Neural crest cell (in vitro differentiated cells): ENCODE measurements around the gene COIL. TPM values are rescaled to one million over a fixed set of nuclear protein-coding genes. Genes with fewer than 3 reads are reported as not detected.

ENCODE experiments used
- DNase-seq: peaks from one replicate; pipeline ENCODE4 v3.0.0; 2021; ENCODE audit warnings: low read depth, mixed read lengths, low spot score
- H3K27ac Mint-ChIP-seq: one replicate; pipeline ENCODE4 v1.8.0; 2021; ENCODE audit warnings: mild to moderate bottlenecking, mixed read lengths; ENCODE audit not compliant: unreplicated experiment
- H3K27me3 Mint-ChIP-seq: 2 replicates; pipeline ENCODE4 v1.8.0; 2021; ENCODE audit warnings: low read depth, mild to moderate bottlenecking, mixed read lengths
- H3K36me3 Mint-ChIP-seq: 2 replicates; pipeline ENCODE4 v1.8.0; 2021; ENCODE audit warnings: low read depth, mild to moderate bottlenecking, mixed read lengths
- H3K4me1 Mint-ChIP-seq: 2 replicates; pipeline ENCODE4 v1.8.0; 2021; ENCODE audit warnings: mixed read lengths
- H3K4me3 Mint-ChIP-seq: one replicate; pipeline ENCODE4 v1.8.0; 2021; ENCODE audit warnings: mild to moderate bottlenecking, mixed read lengths
- H3K9me3 Mint-ChIP-seq: 2 replicates; pipeline ENCODE4 v1.8.0; 2021; ENCODE audit warnings: mixed read lengths
- total RNA-seq: library from RNA; stranded (reverse); gene quantifications from 2 replicates; pipeline ENCODE4 v1.2.1, GENCODE V29; 2021
- TF ChIP-seq, protein P1 (sequence below): fragments of 200-600 bp; sonication (generic); conservative IDR thresholded peaks from 2 replicates; pipeline ENCODE4 v1.5.0; 2021; ENCODE audit warnings: antibody characterized with exemption, mild to moderate bottlenecking

COIL gene
- total RNA-seq, 1 donor from 2014 or later = 24.1 TPM

DNA sequence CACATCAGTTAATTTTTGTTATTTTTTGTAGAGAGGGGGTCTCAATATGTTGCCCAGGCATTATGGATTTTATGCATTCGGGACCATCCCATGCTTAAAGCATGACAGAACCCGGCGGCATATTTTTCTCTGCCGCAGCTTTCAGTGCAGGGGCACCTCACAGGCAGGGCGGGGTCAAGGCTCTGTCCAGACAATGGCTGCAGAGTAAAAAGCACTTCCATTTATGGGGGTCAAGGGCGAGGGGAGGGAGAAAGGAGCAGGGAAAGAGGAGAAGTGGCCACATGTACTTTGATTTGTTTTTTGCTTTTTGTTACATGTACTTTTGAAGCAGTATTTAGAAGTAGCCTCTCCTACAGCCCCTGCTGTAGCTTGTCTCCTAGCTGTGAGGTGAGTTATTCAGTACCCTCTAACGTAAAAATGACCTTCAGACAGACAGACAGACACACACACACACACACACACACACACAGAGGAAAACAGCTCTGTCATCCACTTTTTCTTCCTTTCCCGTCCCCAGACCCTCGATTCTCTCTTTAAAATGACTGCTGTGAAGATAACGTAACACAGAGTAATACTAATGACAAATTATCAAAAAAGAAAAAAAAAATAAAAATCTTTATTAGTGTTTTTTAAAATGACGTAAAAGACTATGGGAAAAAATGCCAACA is 16.2 kb upstream of the COIL start:
- H3K4me3 Mint-ChIP-seq = peak overlapping the region; percentile 83
- no peak for DNase-seq
- H3K27me3 Mint-ChIP-seq = peaks cover 22% of the 10 kb centered on the region
- TF ChIP-seq, protein P1, sequence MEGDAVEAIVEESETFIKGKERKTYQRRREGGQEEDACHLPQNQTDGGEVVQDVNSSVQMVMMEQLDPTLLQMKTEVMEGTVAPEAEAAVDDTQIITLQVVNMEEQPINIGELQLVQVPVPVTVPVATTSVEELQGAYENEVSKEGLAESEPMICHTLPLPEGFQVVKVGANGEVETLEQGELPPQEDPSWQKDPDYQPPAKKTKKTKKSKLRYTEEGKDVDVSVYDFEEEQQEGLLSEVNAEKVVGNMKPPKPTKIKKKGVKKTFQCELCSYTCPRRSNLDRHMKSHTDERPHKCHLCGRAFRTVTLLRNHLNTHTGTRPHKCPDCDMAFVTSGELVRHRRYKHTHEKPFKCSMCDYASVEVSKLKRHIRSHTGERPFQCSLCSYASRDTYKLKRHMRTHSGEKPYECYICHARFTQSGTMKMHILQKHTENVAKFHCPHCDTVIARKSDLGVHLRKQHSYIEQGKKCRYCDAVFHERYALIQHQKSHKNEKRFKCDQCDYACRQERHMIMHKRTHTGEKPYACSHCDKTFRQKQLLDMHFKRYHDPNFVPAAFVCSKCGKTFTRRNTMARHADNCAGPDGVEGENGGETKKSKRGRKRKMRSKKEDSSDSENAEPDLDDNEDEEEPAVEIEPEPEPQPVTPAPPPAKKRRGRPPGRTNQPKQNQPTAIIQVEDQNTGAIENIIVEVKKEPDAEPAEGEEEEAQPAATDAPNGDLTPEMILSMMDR = no peak
- peaks cover 2% of the 10 kb centered on the region for H3K9me3 Mint-ChIP-seq
- peaks cover 28% of the 10 kb centered on the region for H3K4me1 Mint-ChIP-seq
- H3K27ac Mint-ChIP-seq = no peak overlapping the region
- H3K36me3 Mint-ChIP-seq = no peaks in the 10 kb centered on the region

DNA sequence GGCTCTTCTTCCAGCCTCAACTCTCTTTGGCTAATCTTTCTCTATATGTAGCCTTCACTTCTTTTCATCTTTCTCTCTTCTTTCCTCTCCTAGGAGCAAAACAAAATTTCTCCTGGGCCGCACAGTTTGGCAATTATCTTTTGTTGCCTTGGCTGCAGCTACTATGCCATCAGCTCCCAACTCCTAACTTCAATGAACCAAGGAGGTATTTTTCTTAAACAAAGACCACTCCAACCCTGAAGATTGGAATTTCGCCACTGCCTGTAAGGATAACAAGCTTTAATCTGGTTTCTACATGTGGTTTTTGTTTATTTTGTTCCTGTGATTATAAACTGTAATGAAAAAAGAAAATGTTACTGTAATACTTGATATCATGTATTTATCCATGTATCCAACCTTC is 14.8 kb upstream of the COIL start:
- no peak overlapping the region for H3K27ac Mint-ChIP-seq
- H3K36me3 Mint-ChIP-seq = no peaks in the 10 kb centered on the region
- H3K4me1 Mint-ChIP-seq = peaks cover 26% of the 10 kb centered on the region
- no peak for DNase-seq
- H3K9me3 Mint-ChIP-seq = peaks cover 9% of the 10 kb centered on the region
- no peak overlapping the region for H3K4me3 Mint-ChIP-seq
- peaks cover 22% of the 10 kb centered on the region for H3K27me3 Mint-ChIP-seq
- TF ChIP-seq, protein P1 = no peak

DNA sequence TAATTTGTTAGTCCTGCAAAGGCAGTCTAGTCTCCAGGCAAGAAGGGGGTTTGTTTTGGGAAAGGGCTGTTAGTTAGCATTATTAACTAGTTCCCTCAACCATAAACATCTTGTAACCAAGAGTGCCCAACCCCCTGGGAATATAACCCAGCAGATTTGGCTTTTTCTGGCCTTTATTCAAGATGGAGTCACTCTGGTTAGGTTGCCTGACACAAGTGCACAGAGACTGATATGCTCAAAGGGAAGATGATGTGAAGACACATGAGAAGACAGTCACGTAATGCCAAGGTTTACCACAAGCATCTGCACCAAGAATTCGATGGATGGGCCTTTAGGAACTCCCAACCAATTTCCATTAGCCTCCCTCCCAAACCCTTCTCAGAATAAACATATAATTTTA is 13.2 kb upstream of the COIL start:
- Mint-ChIP-seq H3K27ac (no peak overlapping the region), H3K9me3 (peaks cover 9% of the 10 kb centered on the region), H3K4me3 (no peak overlapping the region), H3K27me3 (peaks cover 22% of the 10 kb centered on the region), H3K36me3 (no peaks in the 10 kb centered on the region), H3K4me1 (peaks cover 22% of the 10 kb centered on the region)
- no peak for DNase-seq
- TF ChIP-seq, protein P1 = no peak

DNA sequence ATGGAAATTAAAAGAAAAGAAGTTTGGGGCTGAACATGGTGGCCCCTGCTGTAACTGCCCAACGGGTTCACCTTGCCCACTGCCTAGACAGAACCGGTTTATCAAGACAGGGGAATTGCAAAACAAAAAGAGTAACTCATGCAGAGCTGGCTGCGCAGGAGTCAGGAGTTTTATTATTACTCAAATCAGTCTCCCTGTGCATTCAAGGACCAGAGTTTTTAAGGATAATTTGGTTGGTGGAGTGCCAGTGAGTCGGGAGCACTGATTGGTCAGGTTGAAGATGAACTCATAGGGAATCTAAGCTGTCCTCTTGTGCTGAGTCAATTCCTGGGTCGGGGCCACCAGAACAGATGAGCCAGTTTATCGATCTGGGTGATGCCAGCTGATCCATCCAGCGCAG is 12.7 kb upstream of the COIL start:
- Mint-ChIP-seq H3K27ac (no peak overlapping the region), H3K4me1 (peaks cover 17% of the 10 kb centered on the region), H3K4me3 (no peak overlapping the region), H3K27me3 (peaks cover 22% of the 10 kb centered on the region), H3K9me3 (peaks cover 9% of the 10 kb centered on the region), H3K36me3 (no peaks in the 10 kb centered on the region)
- TF ChIP-seq, protein P1 = no peak
- DNase-seq = no peak

DNA sequence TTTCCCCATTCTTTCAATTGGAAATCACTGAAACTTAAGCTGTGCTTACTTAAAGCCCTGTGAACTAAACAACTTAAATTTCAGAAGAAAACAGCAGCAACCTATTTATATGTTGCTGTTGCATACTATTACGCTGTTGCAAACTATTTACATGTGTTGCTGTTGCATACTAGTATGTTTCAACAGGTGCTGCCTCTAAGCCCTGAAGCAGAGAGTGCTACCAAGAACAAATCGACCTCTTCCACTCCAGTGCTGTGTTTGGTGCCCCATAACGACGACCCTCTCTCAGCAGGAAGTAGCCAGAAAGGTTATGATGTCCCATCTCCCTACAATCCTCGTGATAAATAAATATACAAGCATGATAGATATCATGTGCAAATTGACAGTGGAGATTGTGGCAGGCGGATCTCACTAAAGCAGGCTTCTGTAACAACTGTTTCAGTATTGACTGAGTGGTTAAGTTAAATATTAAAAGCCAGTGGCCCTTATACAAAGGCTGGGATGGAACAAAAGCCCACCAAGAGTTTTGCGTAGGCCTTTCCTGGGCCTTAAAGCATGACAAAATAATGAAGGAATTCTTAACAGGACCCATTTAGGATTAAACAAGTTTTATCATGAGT is 11.4 kb upstream of the COIL start:
- no peak for DNase-seq
- Mint-ChIP-seq H3K4me3 (no peak overlapping the region), H3K36me3 (no peaks in the 10 kb centered on the region), H3K27ac (no peak overlapping the region), H3K27me3 (peaks cover 18% of the 10 kb centered on the region), H3K9me3 (peaks cover 9% of the 10 kb centered on the region), H3K4me1 (peaks cover 5% of the 10 kb centered on the region)
- TF ChIP-seq, protein P1 = no peak
